Measurements from ENCODE around the gene CAMK2A. TPM values are rescaled to one million over a fixed set of nuclear protein-coding genes. Genes with fewer than 3 reads are reported as not detected.

Gene CAMK2A
- total RNA-seq, 3 donors from 2014 or later = 0.46 to 3.0 (median 0.93) TPM

GRCh38 chr5:150172556-150172955, 117.0 kb downstream of the CAMK2A start:
- no peaks in the 10 kb centered on the region for H3K9me3 ChIP-seq
- TF ChIP-seq, protein P1, sequence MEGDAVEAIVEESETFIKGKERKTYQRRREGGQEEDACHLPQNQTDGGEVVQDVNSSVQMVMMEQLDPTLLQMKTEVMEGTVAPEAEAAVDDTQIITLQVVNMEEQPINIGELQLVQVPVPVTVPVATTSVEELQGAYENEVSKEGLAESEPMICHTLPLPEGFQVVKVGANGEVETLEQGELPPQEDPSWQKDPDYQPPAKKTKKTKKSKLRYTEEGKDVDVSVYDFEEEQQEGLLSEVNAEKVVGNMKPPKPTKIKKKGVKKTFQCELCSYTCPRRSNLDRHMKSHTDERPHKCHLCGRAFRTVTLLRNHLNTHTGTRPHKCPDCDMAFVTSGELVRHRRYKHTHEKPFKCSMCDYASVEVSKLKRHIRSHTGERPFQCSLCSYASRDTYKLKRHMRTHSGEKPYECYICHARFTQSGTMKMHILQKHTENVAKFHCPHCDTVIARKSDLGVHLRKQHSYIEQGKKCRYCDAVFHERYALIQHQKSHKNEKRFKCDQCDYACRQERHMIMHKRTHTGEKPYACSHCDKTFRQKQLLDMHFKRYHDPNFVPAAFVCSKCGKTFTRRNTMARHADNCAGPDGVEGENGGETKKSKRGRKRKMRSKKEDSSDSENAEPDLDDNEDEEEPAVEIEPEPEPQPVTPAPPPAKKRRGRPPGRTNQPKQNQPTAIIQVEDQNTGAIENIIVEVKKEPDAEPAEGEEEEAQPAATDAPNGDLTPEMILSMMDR (IDR thresholded peaks at IDR 0.05) = no peak
- H3K36me3 ChIP-seq (ENCODE audit: low read depth) = no peaks in the 10 kb centered on the region
- DNase-seq (no peak), ATAC-seq (no peak)
- peaks cover 66% of the 10 kb centered on the region for H3K4me1 ChIP-seq (ENCODE audit: low read depth)
- intact Hi-C loops (cut with DNase I, micrococcal nuclease) = no loop called here
- no peak overlapping the region for H3K4me3 ChIP-seq

DNA sequence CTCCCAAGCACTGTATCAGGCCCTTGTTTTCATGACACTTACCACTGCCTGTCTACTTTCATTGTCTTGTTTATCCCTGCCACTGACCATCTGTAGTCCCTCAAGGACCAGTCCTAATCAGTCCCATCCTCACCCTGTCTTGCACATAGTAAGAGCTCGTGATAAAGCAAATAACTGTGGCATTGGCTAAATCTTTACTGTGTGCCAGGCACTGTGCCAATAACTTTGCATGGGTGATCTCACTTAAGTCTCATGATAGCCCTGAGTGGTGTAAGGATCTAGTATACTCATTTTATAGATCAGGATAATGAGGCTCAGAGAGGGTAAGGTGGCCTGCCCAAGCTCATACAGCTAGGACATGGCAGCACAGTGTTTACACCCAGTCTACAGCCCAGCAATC, 117.4 kb downstream of the CAMK2A start:
- Histone ChIP-seq H3K4me3 (no peak overlapping the region), H3K4me1 (ENCODE audit: low read depth) (peaks cover 65% of the 10 kb centered on the region), H3K36me3 (ENCODE audit: low read depth) (no peaks in the 10 kb centered on the region), H3K9me3 (no peaks in the 10 kb centered on the region)
- ATAC-seq = peak; percentile 41
- no peak for DNase-seq
- TF ChIP-seq, protein P1 (IDR thresholded peaks at IDR 0.05) = no peak
- intact Hi-C loops (cut with DNase I, micrococcal nuclease) = no loop called here

Other genes starting within 250 kb of the CAMK2A start
- gene CSF1R, start 203.2 kb downstream of the CAMK2A start, total RNA-seq = 10 to 100 TPM in 2 of 3 donors, 1 to 10 TPM in 1; 9.0 to 39.0 (median 20.4) TPM
- 10 to 100 TPM; 13.9 to 61.5 (median 27.1) TPM for gene PDGFRB, start 133.9 kb downstream of the CAMK2A start, total RNA-seq
- gene CDX1, start 123.0 kb downstream of the CAMK2A start, total RNA-seq = 100 to 1,000 TPM; 140 to 306 (median 302) TPM
- gene SLC6A7, start 99.7 kb downstream of the CAMK2A start, total RNA-seq = 10 to 100 TPM; 15.2 to 26.4 (median 18.9) TPM
- gene ARSI, start 13.1 kb upstream of the CAMK2A start, total RNA-seq = 1 to 10 TPM in 1 of 3 donors, under 1 TPM in 2; 0.41 to 1.6 (median 0.63) TPM
- gene TCOF1, start 67.9 kb upstream of the CAMK2A start, total RNA-seq = 10 to 100 TPM; 17.3 to 36.2 (median 26.0) TPM
- 1,000 to 10,000 TPM in 1 of 3 donors, 100 to 1,000 TPM in 2; 198 to 1,033 (median 284) TPM for gene CD74, start 123.1 kb upstream of the CAMK2A start, total RNA-seq
- 1,000 to 10,000 TPM; 1,569 to 1,671 (median 1,618) TPM for gene RPS14, start 160.0 kb upstream of the CAMK2A start, total RNA-seq
- gene NDST1, start 218.4 kb upstream of the CAMK2A start, total RNA-seq = 10 to 100 TPM; 58.1 to 66.5 (median 60.6) TPM